K562 (cell line): ENCODE data around the gene SPTBN4. TPM values are rescaled to one million over a fixed set of nuclear protein-coding genes. Genes with fewer than 3 reads are reported as not detected.

Experiments used
- ATAC-seq: fragments of 200-7000 bp; cut with Tn5 transposase; 3 replicates; pipeline ENCODE4 v1.9.1; 2020; ENCODE audit warnings: moderate library complexity
- BruUV-seq: library from RNA; stranded (reverse); fragments of 400-500 nt; replicated peaks from 2 replicates; lab custom pipeline; 2021; lab: Mats Ljungman, UMichigan
- CTCF ChIA-PET: fragments of 300-600 bp; formaldehyde crosslinking; extraction: SDS; loops from one replicate; lab custom pipeline; 2021; ENCODE audit warnings: low intra/inter-chr PET ratio; lab: Yijun Ruan, JAX
- POLR2A ChIA-PET: fragments of 300-600, 350-650 bp; sonication (Branson Sonifier 250); formaldehyde crosslinking; extraction: SDS; loops from one replicate; lab custom pipeline; 2021; ENCODE audit warnings: antibody characterized with exemption, inconsistent platforms; lab: Yijun Ruan, JAX
- DNase-seq, 4 experiments: peaks; one replicate each; pipeline versions ENCODE4 v3.0.0 to v3.0.0-alpha.2; 2011 to 2018; ENCODE audit warnings: low spot score in 3 of 4, mixed read lengths in 3 of 4; ENCODE audit errors: extremely low read depth in 1 of 4
- FAIRE-seq: peaks from 2 replicates; lab custom pipeline; 2011; peaks lifted over from hg19 to GRCh38; lab: Jason Lieb, UNC
- H2AFZ ChIP-seq: 2 replicates; pipeline ENCODE4 v1.6.0; 2011; ENCODE audit warnings: low read depth, low read length, control low read depth, inconsistent platforms
- H3K27ac ChIP-seq: fragments of 200-600 bp; 3 replicates; pipeline ENCODE4 v1.8.0; 2011; ENCODE audit warnings: low read depth, mild to moderate bottlenecking, control low read depth, inconsistent platforms, low read length, moderate library complexity, mixed read lengths; ENCODE audit errors: extremely low read depth
- H3K27me3 ChIP-seq, 2 experiments: fragments of 300-600 bp in 1 of 2; 2 replicates in 1 of 2; 3 replicates in 1 of 2; pipeline versions ENCODE4 v1.6.0 to v1.8.0; 2011; ENCODE audit warnings: inconsistent platforms in 2 of 2, low read length in 2 of 2, mild to moderate bottlenecking in 1 of 2, mixed read lengths in 1 of 2, moderate library complexity in 1 of 2; ENCODE audit not compliant: control insufficient read depth in 2 of 2, insufficient read depth in 2 of 2
- H3K36me3 ChIP-seq: fragments of 300-600 bp; 3 replicates; pipeline ENCODE4 v1.8.0; 2011; ENCODE audit warnings: mild to moderate bottlenecking, low read length, inconsistent platforms; ENCODE audit not compliant: control insufficient read depth, insufficient read depth
- H3K4me1 ChIP-seq, 2 experiments: fragments of 200-600 bp in 1 of 2; replicated peaks in 1 of 2; 2 replicates in 1 of 2; 3 replicates in 1 of 2; pipeline versions ENCODE4 v1.5.1 to v1.8.0; 2011; ENCODE audit warnings: inconsistent platforms in 2 of 2, low read length in 2 of 2, mild to moderate bottlenecking in 1 of 2, mixed read lengths in 1 of 2, moderate library complexity in 1 of 2; ENCODE audit not compliant: control insufficient read depth in 2 of 2, insufficient read depth in 2 of 2
- H3K4me2 ChIP-seq: 2 replicates; pipeline ENCODE4 v1.6.1; 2011; ENCODE audit warnings: low read length, control low read depth, inconsistent platforms, mixed read lengths; ENCODE audit not compliant: insufficient read depth
- H3K4me3 ChIP-seq: fragments of 200-600 bp; sonication (generic), shearing (Covaris generic); 2 replicates; pipeline ENCODE4 v1.5.1; 2016; ENCODE audit warnings: control low read depth, inconsistent platforms
- H3K79me2 ChIP-seq: fragments of 200-600 bp; 3 replicates; pipeline ENCODE4 v1.8.0; 2011; ENCODE audit warnings: low read length, inconsistent platforms; ENCODE audit not compliant: control insufficient read depth, insufficient read depth
- H3K9ac ChIP-seq, 2 experiments: 2 replicates each; pipeline versions ENCODE4 v1.6.0 to v1.6.1; 2011; ENCODE audit warnings: low read depth in 2 of 2, low read length in 2 of 2, control low read depth in 1 of 2, inconsistent platforms in 1 of 2, mild to moderate bottlenecking in 1 of 2, mixed read lengths in 1 of 2; ENCODE audit not compliant: insufficient read depth in 1 of 2
- H3K9me1 ChIP-seq: one replicate; pipeline ENCODE4 v1.6.0; 2011; ENCODE audit warnings: inconsistent platforms, mild to moderate bottlenecking, low read length, moderate library complexity; ENCODE audit not compliant: control insufficient read depth, insufficient read depth
- H3K9me3 ChIP-seq: replicated peaks from 2 replicates; pipeline ENCODE4 v1.5.1; 2011; ENCODE audit warnings: low read depth, low read length, inconsistent platforms; ENCODE audit not compliant: control insufficient read depth, insufficient read depth
- H4K20me1 ChIP-seq: replicated peaks from 2 replicates; pipeline ENCODE4 v1.6.1; 2011; ENCODE audit warnings: low read length, inconsistent platforms, mixed read lengths; ENCODE audit not compliant: control insufficient read depth, insufficient read depth
- EHMT2 ChIP-seq: fragments of 450-650 bp; IDR thresholded peaks from 2 replicates; pipeline ENCODE4 v1.6.1; 2018; ENCODE audit warnings: antibody characterized with exemption
- NFXL1 ChIP-seq: fragments of 450-650 bp; formaldehyde crosslinking; IDR thresholded peaks from 2 replicates; pipeline ENCODE4 v1.4.0; 2021; ENCODE audit warnings: mild to moderate bottlenecking
- ZFPM2 ChIP-seq: fragments of 250-450 bp; sonication (Bioruptor Pico); IDR thresholded peaks from 2 replicates; pipeline ENCODE4 v1.5.1; 2022; ENCODE audit warnings: mild to moderate bottlenecking
- ZNF12 ChIP-seq: sonication (generic); formaldehyde crosslinking; IDR thresholded peaks from 2 replicates; pipeline ENCODE4 v1.4.0; 2020; ENCODE audit warnings: mild to moderate bottlenecking, missing genetic modification reagents
- WGBS: fragments of 100-300 bp; shearing (Covaris generic); methylation state at CpG from one replicate; pipeline ENCODE4 v1.1.6; 2016; ENCODE audit warnings: low coverage, mixed read lengths; ENCODE audit not compliant: insufficient coverage; ENCODE audit errors: missing lambda C conversion rate; 5-methylcytosine and 5-hydroxymethylcytosine counted together
- in situ Hi-C: fragments of 300-500 bp; cut with MboI; formaldehyde crosslinking; loops from 4 replicates; pipeline ENCODE4 v1.15.0; 2018; ENCODE audit warnings: inconsistent platforms, mixed read lengths
- intact Hi-C: fragments of 100-400 bp; cut with micrococcal nuclease; formaldehyde crosslinking; loops from 2 replicates; pipeline ENCODE4 v1.14.2; 2022
- polyA plus RNA-seq, 8 experiments: library from polyadenylated mRNA; depleted of rRNA in 4 of 8; stranded (reverse) in 5 of 8; unstranded in 3 of 8; fragments of >200 nt; fragmentation: Nextera tagmentation in 2 of 8; fragmentation: Illumina TruSeq in 1 of 8; extraction: Ambion mirVana in 2 of 8; extraction: Trizol in 1 of 8; gene quantifications; 2 replicates each; pipeline versions ENCODE4 v1.2.1 to v1.2.3, GENCODE V29; 2011 to 2014; ENCODE audit warnings: inconsistent platforms in 1 of 8, missing spikeins in 1 of 8
- total RNA-seq, 7 experiments: library from RNA; depleted of rRNA in 6 of 7; stranded (reverse); fragments of >200 nt in 6 of 7; fragmentation: Illumina TruSeq in 2 of 7; extraction: Trizol in 2 of 7; gene quantifications; 2 replicates each; pipeline versions ENCODE4 v1.2.1 to v1.2.3, GENCODE V29; 2011 to 2021; ENCODE audit warnings: low replicate concordance in 1 of 7
- TF ChIP-seq, protein P1 (sequence below): fragments of 200-800 bp; sonication (Bioruptor generic); IDR thresholded peaks from 2 replicates; pipeline ENCODE4 v1.6.1; 2017; ENCODE audit warnings: missing genetic modification characterization, missing compliant biosample characterization
- TF ChIP-seq, protein P2 (sequence below): fragments of 450-650 bp; conservative IDR thresholded peaks from 2 replicates; pipeline ENCODE4 v1.6.1; 2016; ENCODE audit warnings: missing genetic modification characterization, low read depth, mild to moderate bottlenecking, control low read depth, missing compliant biosample characterization
- TF ChIP-seq, protein P3 (sequence below): sonication (generic); formaldehyde crosslinking; IDR thresholded peaks from 2 replicates; pipeline ENCODE4 v1.8.0; 2023; ENCODE audit warnings: mild to moderate bottlenecking, missing genetic modification reagents

The SPTBN4 gene
- total and polyA plus RNA-seq, 9 of the 15 experiments (the other 6 are each of a cell fraction or from before 2014, with no cell fraction given) = 0.01 to 1.5 (median 0.86) TPM

DNA sequence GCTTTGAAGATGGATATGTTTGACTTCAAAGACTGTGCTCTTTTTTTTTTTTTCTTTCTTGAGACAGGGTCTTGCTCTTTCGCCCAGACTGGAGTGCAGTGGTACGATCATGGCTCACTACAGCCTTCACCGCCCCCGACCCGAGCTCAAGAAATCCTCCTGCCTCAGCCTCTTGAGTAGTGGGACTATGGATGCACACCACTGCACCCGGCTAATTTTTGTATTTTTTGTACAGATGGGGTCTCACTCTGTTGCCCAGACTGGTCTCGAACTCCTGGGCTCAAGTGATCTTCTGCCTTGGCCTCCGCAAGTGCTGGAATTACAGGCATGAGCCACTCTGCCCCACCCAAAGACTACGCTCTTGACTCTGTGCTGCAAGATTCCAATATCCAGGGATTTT, 50.4 kb downstream of the SPTBN4 start:
- no TSS peak for BruUV-seq
- CTCF ChIA-PET = no interaction called here
- FAIRE-seq (no peak), DNase-seq (no peak), ATAC-seq (no peak)
- Histone ChIP-seq H3K36me3 (no peaks in the 10 kb centered on the region), H3K9me3 (no peaks in the 10 kb centered on the region), H3K4me2 (no peak overlapping the region), H4K20me1 (no peaks in the 10 kb centered on the region), H3K4me1 (peaks cover 0 to 14% of the 10 kb centered on the region in 2 experiments; a peak in 2 of 5 replicates), H3K79me2 (no peaks in the 10 kb centered on the region), H2AFZ (no peak overlapping the region), H3K9ac (no peak overlapping the region), H3K27ac (no peak overlapping the region), H3K4me3 (no peak overlapping the region), H3K27me3 (no peaks in the 10 kb centered on the region), H3K9me1 (no peaks in the 10 kb centered on the region)
- in situ Hi-C loops = no loop called here
- TF ChIP-seq NFXL1 (CRISPR knock-in tag) = no peak
- TF ChIP-seq EHMT2 = no peak
- TF ChIP-seq ZNF12 (CRISPR knock-in tag) = no peak
- no peak for TF ChIP-seq ZFPM2
- TF ChIP-seq, protein P1, sequence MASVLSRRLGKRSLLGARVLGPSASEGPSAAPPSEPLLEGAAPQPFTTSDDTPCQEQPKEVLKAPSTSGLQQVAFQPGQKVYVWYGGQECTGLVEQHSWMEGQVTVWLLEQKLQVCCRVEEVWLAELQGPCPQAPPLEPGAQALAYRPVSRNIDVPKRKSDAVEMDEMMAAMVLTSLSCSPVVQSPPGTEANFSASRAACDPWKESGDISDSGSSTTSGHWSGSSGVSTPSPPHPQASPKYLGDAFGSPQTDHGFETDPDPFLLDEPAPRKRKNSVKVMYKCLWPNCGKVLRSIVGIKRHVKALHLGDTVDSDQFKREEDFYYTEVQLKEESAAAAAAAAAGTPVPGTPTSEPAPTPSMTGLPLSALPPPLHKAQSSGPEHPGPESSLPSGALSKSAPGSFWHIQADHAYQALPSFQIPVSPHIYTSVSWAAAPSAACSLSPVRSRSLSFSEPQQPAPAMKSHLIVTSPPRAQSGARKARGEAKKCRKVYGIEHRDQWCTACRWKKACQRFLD = no peak
- TF ChIP-seq, protein P2, sequence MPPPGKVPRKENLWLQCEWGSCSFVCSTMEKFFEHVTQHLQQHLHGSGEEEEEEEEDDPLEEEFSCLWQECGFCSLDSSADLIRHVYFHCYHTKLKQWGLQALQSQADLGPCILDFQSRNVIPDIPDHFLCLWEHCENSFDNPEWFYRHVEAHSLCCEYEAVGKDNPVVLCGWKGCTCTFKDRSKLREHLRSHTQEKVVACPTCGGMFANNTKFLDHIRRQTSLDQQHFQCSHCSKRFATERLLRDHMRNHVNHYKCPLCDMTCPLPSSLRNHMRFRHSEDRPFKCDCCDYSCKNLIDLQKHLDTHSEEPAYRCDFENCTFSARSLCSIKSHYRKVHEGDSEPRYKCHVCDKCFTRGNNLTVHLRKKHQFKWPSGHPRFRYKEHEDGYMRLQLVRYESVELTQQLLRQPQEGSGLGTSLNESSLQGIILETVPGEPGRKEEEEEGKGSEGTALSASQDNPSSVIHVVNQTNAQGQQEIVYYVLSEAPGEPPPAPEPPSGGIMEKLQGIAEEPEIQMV = no peak
- TF ChIP-seq, protein P3, sequence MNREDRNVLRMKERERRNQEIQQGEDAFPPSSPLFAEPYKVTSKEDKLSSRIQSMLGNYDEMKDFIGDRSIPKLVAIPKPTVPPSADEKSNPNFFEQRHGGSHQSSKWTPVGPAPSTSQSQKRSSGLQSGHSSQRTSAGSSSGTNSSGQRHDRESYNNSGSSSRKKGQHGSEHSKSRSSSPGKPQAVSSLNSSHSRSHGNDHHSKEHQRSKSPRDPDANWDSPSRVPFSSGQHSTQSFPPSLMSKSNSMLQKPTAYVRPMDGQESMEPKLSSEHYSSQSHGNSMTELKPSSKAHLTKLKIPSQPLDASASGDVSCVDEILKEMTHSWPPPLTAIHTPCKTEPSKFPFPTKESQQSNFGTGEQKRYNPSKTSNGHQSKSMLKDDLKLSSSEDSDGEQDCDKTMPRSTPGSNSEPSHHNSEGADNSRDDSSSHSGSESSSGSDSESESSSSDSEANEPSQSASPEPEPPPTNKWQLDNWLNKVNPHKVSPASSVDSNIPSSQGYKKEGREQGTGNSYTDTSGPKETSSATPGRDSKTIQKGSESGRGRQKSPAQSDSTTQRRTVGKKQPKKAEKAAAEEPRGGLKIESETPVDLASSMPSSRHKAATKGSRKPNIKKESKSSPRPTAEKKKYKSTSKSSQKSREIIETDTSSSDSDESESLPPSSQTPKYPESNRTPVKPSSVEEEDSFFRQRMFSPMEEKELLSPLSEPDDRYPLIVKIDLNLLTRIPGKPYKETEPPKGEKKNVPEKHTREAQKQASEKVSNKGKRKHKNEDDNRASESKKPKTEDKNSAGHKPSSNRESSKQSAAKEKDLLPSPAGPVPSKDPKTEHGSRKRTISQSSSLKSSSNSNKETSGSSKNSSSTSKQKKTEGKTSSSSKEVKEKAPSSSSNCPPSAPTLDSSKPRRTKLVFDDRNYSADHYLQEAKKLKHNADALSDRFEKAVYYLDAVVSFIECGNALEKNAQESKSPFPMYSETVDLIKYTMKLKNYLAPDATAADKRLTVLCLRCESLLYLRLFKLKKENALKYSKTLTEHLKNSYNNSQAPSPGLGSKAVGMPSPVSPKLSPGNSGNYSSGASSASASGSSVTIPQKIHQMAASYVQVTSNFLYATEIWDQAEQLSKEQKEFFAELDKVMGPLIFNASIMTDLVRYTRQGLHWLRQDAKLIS (CRISPR knock-in tag) = no peak
- WGBS = 75% methylated on average over 9 of the region's 9 CpGs
- POLR2A ChIA-PET = interaction anchor here (0.8 kb wide), 1 partner anchor 10 kb away, joined by 5 read pairs; no protein-coding TSS in a partner anchor
- intact Hi-C loops = no loop called here
